Measurements from ENCODE around the gene SH3BP4.

Gene SH3BP4

GRCh38 chr2:235083822-235084221 is 132.0 kb downstream of the SH3BP4 start:
- Histone ChIP-seq H3K36me3 (ENCODE audit: control insufficient read depth, low read length) (no peaks in the 10 kb centered on the region), H3K27ac (ENCODE audit: low read depth, low read length) (no peak overlapping the region), H3K79me2 (ENCODE audit: control insufficient read depth, low read length) (no peaks in the 10 kb centered on the region), H3F3A (ENCODE audit: control insufficient read depth, insufficient read depth) (no peaks in the 10 kb centered on the region), H4K20me1 (ENCODE audit: control insufficient read depth, insufficient read depth, low read depth, low read length) (no peaks in the 10 kb centered on the region), H3K27me3 (ENCODE audit: control insufficient read depth, low read length) (no peaks in the 10 kb centered on the region), H3K9me3 (ENCODE audit: control insufficient read depth, insufficient read depth, low read length) (no peaks in the 10 kb centered on the region), H3K4me2 (ENCODE audit: low read length) (no peak overlapping the region), H3K9me2 (replicated peaks; ENCODE audit: control insufficient read depth, low read length) (no peaks in the 10 kb centered on the region), H3K4me1 (ENCODE audit: control insufficient read depth, low read length) (no peaks in the 10 kb centered on the region), H3K4me3 (ENCODE audit: low read length) (no peak overlapping the region)
- TF ChIP-seq CTCF (IDR thresholded peaks at IDR 0.05; ENCODE audit: low read depth, low read length, poor library complexity, severe bottlenecking), result no peak
- TF ChIP-seq EZH2phosphoT487 (IDR thresholded peaks at IDR 0.05; ENCODE audit: borderline replicate concordance, low read length), result no peak

- Histone ChIP-seq H3F3A (ENCODE audit: control insufficient read depth, insufficient read depth) (no peaks in the 10 kb centered on the region), H3K9me3 (ENCODE audit: control insufficient read depth, insufficient read depth, low read length) (no peaks in the 10 kb centered on the region), H3K4me2 (ENCODE audit: low read length) (no peak overlapping the region), H3K79me2 (ENCODE audit: control insufficient read depth, low read length) (no peaks in the 10 kb centered on the region), H3K4me3 (ENCODE audit: low read length) (no peak overlapping the region), H3K4me1 (ENCODE audit: control insufficient read depth, low read length) (no peaks in the 10 kb centered on the region), H3K27me3 (ENCODE audit: control insufficient read depth, low read length) (no peaks in the 10 kb centered on the region), H4K20me1 (ENCODE audit: control insufficient read depth, insufficient read depth, low read depth, low read length) (no peaks in the 10 kb centered on the region), H3K9me2 (replicated peaks; ENCODE audit: control insufficient read depth, low read length) (no peaks in the 10 kb centered on the region), H3K27ac (ENCODE audit: low read depth, low read length) (no peak overlapping the region), H3K36me3 (ENCODE audit: control insufficient read depth, low read length) (no peaks in the 10 kb centered on the region)
- no peak for TF ChIP-seq EZH2phosphoT487 (IDR thresholded peaks at IDR 0.05; ENCODE audit: borderline replicate concordance, low read length)
- no peak for TF ChIP-seq CTCF (IDR thresholded peaks at IDR 0.05; ENCODE audit: low read depth, low read length, poor library complexity, severe bottlenecking)
Observed at GRCh38 chr2:235084424-235084823, 132.6 kb downstream of the SH3BP4 start.

GRCh38 chr2:235085476-235085875 is 133.7 kb downstream of the SH3BP4 start:
- no peak overlapping the region for H3K4me2 ChIP-seq (ENCODE audit: low read length)
- H3K4me1 ChIP-seq (ENCODE audit: control insufficient read depth, low read length), result no peaks in the 10 kb centered on the region
- no peaks in the 10 kb centered on the region for H3K27me3 ChIP-seq (ENCODE audit: control insufficient read depth, low read length)
- no peaks in the 10 kb centered on the region for H3F3A ChIP-seq (ENCODE audit: control insufficient read depth, insufficient read depth)
- H3K36me3 ChIP-seq (ENCODE audit: control insufficient read depth, low read length), result no peaks in the 10 kb centered on the region
- no peaks in the 10 kb centered on the region for H3K9me2 ChIP-seq (replicated peaks; ENCODE audit: control insufficient read depth, low read length)
- H4K20me1 ChIP-seq (ENCODE audit: control insufficient read depth, insufficient read depth, low read depth, low read length), result no peaks in the 10 kb centered on the region
- no peaks in the 10 kb centered on the region for H3K9me3 ChIP-seq (ENCODE audit: control insufficient read depth, insufficient read depth, low read length)
- TF ChIP-seq CTCF (IDR thresholded peaks at IDR 0.05; ENCODE audit: low read depth, low read length, poor library complexity, severe bottlenecking) (no peak), EZH2phosphoT487 (IDR thresholded peaks at IDR 0.05; ENCODE audit: borderline replicate concordance, low read length) (no peak)
- no peak overlapping the region for H3K4me3 ChIP-seq (ENCODE audit: low read length)
- H3K27ac ChIP-seq (ENCODE audit: low read depth, low read length), result no peak overlapping the region
- no peaks in the 10 kb centered on the region for H3K79me2 ChIP-seq (ENCODE audit: control insufficient read depth, low read length)
